ENCODE results near the gene CREB3.

The CREB3 gene

DNA sequence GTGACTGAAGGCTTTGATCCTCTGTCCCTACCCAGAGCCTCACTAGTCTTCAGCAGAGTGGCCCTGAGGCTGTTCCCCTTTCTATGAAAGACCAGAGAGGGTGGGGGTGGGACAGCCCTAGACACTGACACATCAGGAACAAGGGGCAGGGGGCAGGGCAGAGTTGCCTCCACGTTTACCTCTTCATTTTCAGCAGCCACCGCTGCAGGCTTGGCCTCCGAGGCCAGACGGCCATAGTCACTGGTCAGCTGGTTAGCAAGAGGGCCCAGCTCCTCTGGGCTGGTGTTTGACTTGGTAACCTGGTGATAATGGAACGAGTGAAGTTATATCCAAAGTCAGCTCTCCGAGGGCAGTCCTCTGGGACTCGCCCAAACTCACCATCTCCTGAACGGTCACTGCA, 27.1 kb upstream of the CREB3 start:
- Histone ChIP-seq H3K9ac (ENCODE audit: low read depth, low read length) (no peak overlapping the region), H3K36me3 (ENCODE audit: insufficient read depth, low read length) (peaks cover 93% of the 10 kb centered on the region), H3K4me1 (ENCODE audit: insufficient read depth, low read length) (no peaks in the 10 kb centered on the region), H3K27me3 (ENCODE audit: insufficient read depth, low read length) (no peaks in the 10 kb centered on the region), H3K27ac (ENCODE audit: low read depth, low read length) (no peak overlapping the region), H3K4me3 (ENCODE audit: low read length) (no peak overlapping the region), H3K9me3 (ENCODE audit: insufficient read depth, low read depth, low read length) (no peaks in the 10 kb centered on the region)
- 89% methylated on average over 8 of the region's 8 CpGs for WGBS

DNA sequence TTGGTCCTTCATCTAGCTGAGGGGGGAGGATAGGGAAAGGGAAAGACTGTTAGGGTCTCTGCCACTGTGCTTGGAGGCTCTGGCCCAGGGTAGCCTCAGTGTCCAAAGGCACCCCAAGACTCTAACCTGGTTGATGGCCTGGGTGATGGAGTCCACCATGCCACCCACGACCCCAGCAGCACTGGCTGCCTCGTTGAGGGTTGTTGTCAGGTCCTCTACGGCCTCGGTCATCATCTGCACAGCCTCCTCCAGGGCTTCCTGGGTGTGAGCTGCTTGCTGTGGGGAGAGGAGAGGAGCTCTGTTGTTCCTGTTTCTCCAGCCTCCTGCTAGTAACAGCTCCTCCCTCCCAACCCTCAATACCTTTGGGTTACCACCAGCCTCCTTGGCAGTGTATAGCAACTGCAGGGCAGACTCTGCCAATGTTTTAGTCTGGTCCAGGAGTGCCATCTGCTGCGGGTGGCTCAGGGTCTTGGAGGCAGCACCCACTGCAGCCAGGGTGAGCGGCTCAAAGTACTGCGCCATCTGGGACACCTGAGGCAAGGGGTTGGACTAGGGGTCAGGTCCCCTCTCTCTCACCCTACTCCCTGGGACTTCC, 26.5 kb upstream of the CREB3 start:
- WGBS = 95% methylated on average over 7 of the region's 7 CpGs

DNA sequence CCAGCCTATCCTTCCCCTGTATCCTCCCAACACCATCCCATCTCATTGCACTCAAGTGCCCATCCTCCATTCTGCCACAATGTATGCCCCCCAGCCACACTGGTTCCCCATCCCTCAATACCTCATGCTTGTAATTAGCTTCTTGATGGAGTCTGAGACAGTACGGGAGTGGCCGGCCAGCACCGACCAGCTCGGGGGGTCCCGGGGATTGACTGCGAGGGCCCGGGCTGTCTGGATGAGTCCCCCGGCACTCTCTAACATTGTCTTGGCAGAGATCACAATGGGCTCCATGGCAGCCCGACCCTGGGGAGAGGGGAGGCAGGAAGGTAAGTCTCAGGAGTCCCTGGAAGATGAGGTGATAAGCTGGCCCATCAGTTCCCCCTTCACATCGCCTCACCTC, 25.5 kb upstream of the CREB3 start:
- H3K27me3 ChIP-seq (ENCODE audit: insufficient read depth, low read length) = no peaks in the 10 kb centered on the region
- no peak overlapping the region for H3K9ac ChIP-seq (ENCODE audit: low read depth, low read length)
- H3K9me3 ChIP-seq (ENCODE audit: insufficient read depth, low read depth, low read length) = no peaks in the 10 kb centered on the region
- WGBS = 94% methylated on average over 10 of the region's 10 CpGs
- H3K36me3 ChIP-seq (ENCODE audit: insufficient read depth, low read length) = peaks cover 93% of the 10 kb centered on the region
- no peaks in the 10 kb centered on the region for H3K4me1 ChIP-seq (ENCODE audit: insufficient read depth, low read length)
- no peak overlapping the region for H3K27ac ChIP-seq (ENCODE audit: low read depth, low read length)
- H3K4me3 ChIP-seq (ENCODE audit: low read length) = no peak overlapping the region

More for the DNA sequence above, 26.5 kb upstream of the CREB3 start:
- Histone ChIP-seq H3K36me3 (ENCODE audit: insufficient read depth, low read length) (peaks cover 93% of the 10 kb centered on the region), H3K9ac (ENCODE audit: low read depth, low read length) (no peak overlapping the region), H3K27me3 (ENCODE audit: insufficient read depth, low read length) (no peaks in the 10 kb centered on the region), H3K4me3 (ENCODE audit: low read length) (no peak overlapping the region), H3K4me1 (ENCODE audit: insufficient read depth, low read length) (no peaks in the 10 kb centered on the region), H3K9me3 (ENCODE audit: insufficient read depth, low read depth, low read length) (no peaks in the 10 kb centered on the region), H3K27ac (ENCODE audit: low read depth, low read length) (no peak overlapping the region)

DNA sequence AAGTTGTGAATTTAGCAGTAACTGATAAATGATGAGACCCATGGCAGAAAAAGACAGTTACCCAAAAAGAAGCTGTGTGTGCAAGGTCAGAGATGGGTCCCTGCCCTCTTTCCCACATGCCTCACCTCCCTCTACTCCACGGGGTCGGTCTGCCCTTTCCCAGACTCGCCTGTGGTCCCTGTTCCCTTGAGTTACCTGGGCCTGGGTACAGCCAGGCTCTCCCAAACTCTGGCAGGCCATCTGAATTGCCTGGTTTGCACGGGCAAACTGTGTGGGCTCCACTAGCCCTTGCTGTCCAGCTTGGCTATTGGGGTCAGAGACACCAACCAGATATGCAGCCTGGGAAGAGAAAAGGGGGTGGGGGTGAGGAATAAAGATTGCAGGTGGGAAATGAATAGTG, 24.3 kb upstream of the CREB3 start:
- no peak overlapping the region for H3K27ac ChIP-seq (ENCODE audit: low read depth, low read length)
- no peaks in the 10 kb centered on the region for H3K4me1 ChIP-seq (ENCODE audit: insufficient read depth, low read length)
- H3K27me3 ChIP-seq (ENCODE audit: insufficient read depth, low read length) = no peaks in the 10 kb centered on the region
- no peaks in the 10 kb centered on the region for H3K9me3 ChIP-seq (ENCODE audit: insufficient read depth, low read depth, low read length)
- H3K4me3 ChIP-seq (ENCODE audit: low read length) = no peak overlapping the region
- WGBS = 89% methylated on average over 4 of the region's 4 CpGs
- peaks cover 94% of the 10 kb centered on the region for H3K36me3 ChIP-seq (ENCODE audit: insufficient read depth, low read length)
- no peak overlapping the region for H3K9ac ChIP-seq (ENCODE audit: low read depth, low read length)

DNA sequence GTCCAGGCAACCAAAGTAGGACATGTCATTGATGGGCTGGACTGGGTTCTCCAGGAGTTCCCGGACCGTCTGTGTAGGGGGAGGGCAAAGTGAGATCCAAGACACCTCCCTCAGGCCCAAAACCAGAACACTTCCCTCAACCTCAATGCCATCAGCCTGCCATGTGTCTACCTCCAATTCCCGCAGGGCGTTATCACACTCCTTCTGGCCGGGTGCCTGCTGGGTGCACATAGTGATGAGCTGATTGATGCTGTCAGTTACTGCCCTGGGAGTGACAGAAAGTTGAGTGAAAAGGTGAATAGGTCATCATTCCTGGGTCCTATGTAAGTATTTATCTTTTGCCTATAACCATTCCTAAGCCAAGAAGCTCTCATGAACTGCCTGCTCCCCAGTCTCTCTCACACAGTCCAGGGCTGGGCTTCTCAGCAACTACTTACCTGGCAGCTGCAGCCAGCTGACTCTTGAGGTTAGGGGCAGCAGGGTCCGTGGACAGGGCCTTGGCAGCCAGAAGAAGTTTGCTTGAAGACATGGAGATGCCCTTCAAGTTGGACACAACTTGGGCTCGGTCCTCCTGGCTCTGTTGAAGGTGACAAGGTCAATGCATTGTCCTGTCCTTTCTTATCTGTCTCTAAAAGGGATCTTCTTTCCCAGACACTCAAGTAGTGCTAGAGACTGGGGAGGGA, 21.5 kb upstream of the CREB3 start:
- Histone ChIP-seq H3K9me3 (ENCODE audit: insufficient read depth, low read depth, low read length) (no peaks in the 10 kb centered on the region), H3K4me3 (ENCODE audit: low read length) (no peak overlapping the region), H3K27ac (ENCODE audit: low read depth, low read length) (no peak overlapping the region), H3K36me3 (ENCODE audit: insufficient read depth, low read length) (peaks cover 92% of the 10 kb centered on the region), H3K9ac (ENCODE audit: low read depth, low read length) (no peak overlapping the region), H3K27me3 (ENCODE audit: insufficient read depth, low read length) (no peaks in the 10 kb centered on the region), H3K4me1 (ENCODE audit: insufficient read depth, low read length) (no peaks in the 10 kb centered on the region)
- 94% methylated on average over 5 of the region's 7 CpGs for WGBS

DNA sequence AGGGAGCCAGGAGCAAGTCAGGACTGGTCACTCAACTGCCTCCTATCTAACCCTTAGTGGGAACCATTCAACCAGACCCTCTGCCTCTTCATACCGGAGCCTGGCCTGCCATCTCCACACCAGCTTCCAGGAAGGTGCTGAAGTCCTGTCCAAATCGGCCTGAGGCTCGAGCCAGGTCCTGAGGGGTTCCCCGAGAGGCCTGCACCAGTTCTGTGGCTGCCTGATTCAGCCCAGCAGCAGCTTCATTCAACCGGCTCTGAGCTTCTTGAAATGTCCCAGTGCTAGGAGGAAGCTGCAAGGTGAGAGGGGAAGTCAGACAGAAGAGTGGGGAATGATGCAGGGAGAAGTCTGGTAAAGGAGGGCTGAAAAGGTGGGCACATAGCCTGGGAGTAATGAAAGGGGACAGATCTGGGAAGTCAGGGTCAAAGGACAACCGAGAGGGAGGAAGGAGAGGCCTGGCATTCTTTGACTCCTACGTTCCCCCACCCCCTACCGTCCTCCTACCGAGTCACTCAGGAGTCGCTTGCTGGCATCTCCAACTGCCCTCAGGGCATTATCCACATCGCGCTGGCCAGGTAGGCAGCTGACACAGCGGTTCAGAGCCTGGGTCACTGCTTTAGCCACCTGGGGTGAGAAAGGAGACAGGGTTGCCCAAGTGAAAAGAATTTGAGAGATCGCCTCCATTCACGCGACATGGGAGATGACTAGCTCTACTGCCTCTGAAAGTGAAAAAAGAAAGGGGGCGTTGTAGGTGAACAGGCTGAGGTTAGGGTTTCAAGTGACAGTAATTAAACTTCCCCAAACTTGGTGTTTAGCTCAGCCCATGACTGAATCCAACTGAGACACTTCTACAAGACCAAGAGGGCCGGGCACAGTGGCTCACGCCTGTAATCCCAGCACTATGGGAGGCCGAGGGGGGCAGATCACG, 20.7 kb upstream of the CREB3 start:
- Histone ChIP-seq H3K4me1 (ENCODE audit: insufficient read depth, low read length) (no peaks in the 10 kb centered on the region), H3K9ac (ENCODE audit: low read depth, low read length) (no peak overlapping the region), H3K9me3 (ENCODE audit: insufficient read depth, low read depth, low read length) (no peaks in the 10 kb centered on the region), H3K27me3 (ENCODE audit: insufficient read depth, low read length) (no peaks in the 10 kb centered on the region), H3K4me3 (ENCODE audit: low read length) (no peak overlapping the region), H3K27ac (ENCODE audit: low read depth, low read length) (no peak overlapping the region), H3K36me3 (ENCODE audit: insufficient read depth, low read length) (peaks cover 92% of the 10 kb centered on the region)
- 88% methylated on average over 21 of the region's 21 CpGs for WGBS

DNA sequence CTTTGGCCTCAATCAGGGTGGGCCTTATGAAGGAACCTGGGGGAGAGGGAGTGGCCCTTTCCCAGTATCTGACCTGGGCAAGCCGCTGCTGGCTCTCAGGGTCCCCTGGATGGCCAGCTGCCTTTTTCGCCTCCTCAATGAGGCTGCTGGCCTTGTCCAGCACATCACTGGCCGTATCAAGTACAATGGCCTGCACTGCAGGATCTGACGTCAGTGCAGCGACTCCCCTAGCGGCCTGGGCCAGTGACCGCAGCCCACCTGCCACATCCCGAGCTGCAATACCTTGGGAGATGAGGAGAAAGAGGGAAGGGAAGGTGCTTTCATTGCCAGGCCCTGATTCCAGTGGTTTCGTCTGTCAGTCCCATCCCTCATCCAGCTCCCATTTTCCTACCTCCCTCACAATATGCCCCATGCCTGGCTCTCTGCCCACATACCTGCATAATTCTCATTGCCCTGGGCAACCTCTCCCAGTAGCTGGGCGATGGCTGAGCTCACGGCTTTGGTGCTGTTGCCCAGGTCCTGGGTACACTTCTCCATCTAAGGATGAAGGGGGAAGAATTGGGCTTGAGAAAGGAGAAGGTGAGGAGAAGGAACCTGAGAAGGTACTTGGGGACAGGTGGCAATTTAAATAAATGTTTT, 19.6 kb upstream of the CREB3 start:
- no peak overlapping the region for H3K4me3 ChIP-seq (ENCODE audit: low read length)
- WGBS = 93% methylated on average over 11 of the region's 11 CpGs

DNA sequence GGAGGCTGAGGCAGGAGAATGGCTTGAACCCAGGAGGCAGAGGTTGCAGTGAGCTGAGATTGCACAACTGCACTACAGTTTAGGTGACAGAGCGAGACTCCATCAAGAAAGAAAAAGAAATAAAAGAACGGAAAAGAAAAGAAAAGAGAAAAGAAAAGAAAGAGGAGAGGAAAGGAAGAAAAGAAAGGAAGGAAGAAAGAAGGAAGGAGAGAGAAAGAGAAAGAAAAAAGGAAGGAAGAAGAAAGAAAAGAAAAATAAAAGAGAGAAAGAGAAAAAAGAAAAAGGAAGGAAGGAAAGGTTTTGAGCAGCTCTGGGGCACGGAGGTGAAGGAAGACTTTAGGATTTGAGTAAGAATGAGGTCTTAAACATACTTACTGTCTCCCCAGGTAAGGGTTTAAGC, 18.9 kb upstream of the CREB3 start:
- WGBS = 93% methylated on average over 3 of the region's 3 CpGs
- no peak overlapping the region for H3K27ac ChIP-seq (ENCODE audit: low read depth, low read length)
- no peaks in the 10 kb centered on the region for H3K9me3 ChIP-seq (ENCODE audit: insufficient read depth, low read depth, low read length)
- no peak overlapping the region for H3K9ac ChIP-seq (ENCODE audit: low read depth, low read length)
- H3K4me3 ChIP-seq (ENCODE audit: low read length) = no peak overlapping the region
- H3K27me3 ChIP-seq (ENCODE audit: insufficient read depth, low read length) = no peaks in the 10 kb centered on the region
- no peaks in the 10 kb centered on the region for H3K4me1 ChIP-seq (ENCODE audit: insufficient read depth, low read length)
- peaks cover 92% of the 10 kb centered on the region for H3K36me3 ChIP-seq (ENCODE audit: insufficient read depth, low read length)

More for the DNA sequence above, 19.6 kb upstream of the CREB3 start:
- Histone ChIP-seq H3K4me1 (ENCODE audit: insufficient read depth, low read length) (no peaks in the 10 kb centered on the region), H3K9ac (ENCODE audit: low read depth, low read length) (no peak overlapping the region), H3K27me3 (ENCODE audit: insufficient read depth, low read length) (no peaks in the 10 kb centered on the region), H3K9me3 (ENCODE audit: insufficient read depth, low read depth, low read length) (no peaks in the 10 kb centered on the region), H3K27ac (ENCODE audit: low read depth, low read length) (no peak overlapping the region), H3K36me3 (ENCODE audit: insufficient read depth, low read length) (peaks cover 92% of the 10 kb centered on the region)

DNA sequence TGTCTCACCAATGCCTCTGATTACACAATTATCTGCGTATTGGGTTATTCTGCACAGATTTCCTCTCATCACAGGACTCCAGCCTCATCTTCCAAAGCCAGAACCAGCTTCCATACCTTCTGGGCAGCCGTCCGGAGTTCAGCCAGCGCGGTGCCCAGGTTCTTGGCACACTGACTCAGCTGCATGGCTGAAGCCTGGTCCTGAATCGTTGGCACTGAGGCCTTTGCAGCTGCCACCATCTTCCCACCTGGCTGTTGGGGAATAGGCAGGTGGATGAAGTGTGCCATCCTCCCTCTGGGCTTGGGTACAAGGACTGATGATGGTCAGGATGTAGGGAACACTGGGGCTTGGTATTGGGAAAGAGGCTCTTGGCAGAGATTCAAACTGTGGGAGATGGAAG, 18.3 kb upstream of the CREB3 start:
- Histone ChIP-seq H3K9me3 (ENCODE audit: insufficient read depth, low read depth, low read length) (no peaks in the 10 kb centered on the region), H3K4me3 (ENCODE audit: low read length) (no peak overlapping the region), H3K9ac (ENCODE audit: low read depth, low read length) (no peak overlapping the region), H3K4me1 (ENCODE audit: insufficient read depth, low read length) (no peaks in the 10 kb centered on the region), H3K27ac (ENCODE audit: low read depth, low read length) (no peak overlapping the region), H3K36me3 (ENCODE audit: insufficient read depth, low read length) (peaks cover 92% of the 10 kb centered on the region), H3K27me3 (ENCODE audit: insufficient read depth, low read length) (no peaks in the 10 kb centered on the region)
- WGBS = 94% methylated on average over 6 of the region's 6 CpGs

DNA sequence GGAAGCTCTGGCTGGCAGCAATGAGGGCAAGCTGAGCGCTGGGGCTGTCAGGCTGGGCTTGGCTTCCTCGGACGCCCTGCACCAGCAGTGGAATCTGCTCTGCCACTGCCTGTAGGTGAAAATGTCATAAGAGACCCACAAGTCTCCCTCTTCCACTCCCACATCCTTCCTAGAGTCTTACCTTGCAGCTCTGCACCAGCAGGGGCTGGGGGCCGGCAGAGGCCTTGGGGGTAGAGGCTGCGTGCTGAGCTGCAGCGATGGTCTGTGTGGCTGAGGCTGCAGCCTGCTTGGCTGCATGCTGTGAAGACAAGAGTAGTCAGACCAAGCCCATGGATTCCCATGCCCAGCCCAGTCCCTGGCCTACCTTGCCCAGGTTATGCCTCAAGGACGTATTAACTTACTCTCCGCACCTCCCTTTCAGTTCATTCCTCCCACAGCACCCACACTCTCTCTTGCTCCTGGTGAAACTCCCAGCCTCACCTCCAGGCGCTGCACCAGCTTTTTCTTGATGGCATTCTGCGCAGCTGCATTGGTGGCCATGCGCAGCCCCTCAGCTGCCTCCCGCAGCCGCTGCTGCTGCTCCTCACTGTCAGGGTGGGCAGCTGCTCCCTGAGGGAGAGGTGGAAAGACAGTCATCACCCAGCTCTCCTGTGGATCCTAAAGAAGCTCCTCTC, 17.8 kb upstream of the CREB3 start:
- no peak overlapping the region for H3K4me3 ChIP-seq (ENCODE audit: low read length)
- H3K27ac ChIP-seq (ENCODE audit: low read depth, low read length) = peak overlapping the region; percentile 31; the same call in 1 of the 2 replicates
- no peaks in the 10 kb centered on the region for H3K4me1 ChIP-seq (ENCODE audit: insufficient read depth, low read length)
- WGBS = 97% methylated on average over 13 of the region's 13 CpGs
- no peak overlapping the region for H3K9ac ChIP-seq (ENCODE audit: low read depth, low read length)
- H3K36me3 ChIP-seq (ENCODE audit: insufficient read depth, low read length) = peaks cover 94% of the 10 kb centered on the region
- no peaks in the 10 kb centered on the region for H3K27me3 ChIP-seq (ENCODE audit: insufficient read depth, low read length)
- H3K9me3 ChIP-seq (ENCODE audit: insufficient read depth, low read depth, low read length) = no peaks in the 10 kb centered on the region

All from HUES64 (cell line).